Measurements from ENCODE around the gene CX3CL1.
"Not testable (repeated sequence)": the region's sequence is repeated elsewhere in the genome, so short reads cannot be mapped to it uniquely, and the experiment has no call there.

Gene CX3CL1

DNA sequence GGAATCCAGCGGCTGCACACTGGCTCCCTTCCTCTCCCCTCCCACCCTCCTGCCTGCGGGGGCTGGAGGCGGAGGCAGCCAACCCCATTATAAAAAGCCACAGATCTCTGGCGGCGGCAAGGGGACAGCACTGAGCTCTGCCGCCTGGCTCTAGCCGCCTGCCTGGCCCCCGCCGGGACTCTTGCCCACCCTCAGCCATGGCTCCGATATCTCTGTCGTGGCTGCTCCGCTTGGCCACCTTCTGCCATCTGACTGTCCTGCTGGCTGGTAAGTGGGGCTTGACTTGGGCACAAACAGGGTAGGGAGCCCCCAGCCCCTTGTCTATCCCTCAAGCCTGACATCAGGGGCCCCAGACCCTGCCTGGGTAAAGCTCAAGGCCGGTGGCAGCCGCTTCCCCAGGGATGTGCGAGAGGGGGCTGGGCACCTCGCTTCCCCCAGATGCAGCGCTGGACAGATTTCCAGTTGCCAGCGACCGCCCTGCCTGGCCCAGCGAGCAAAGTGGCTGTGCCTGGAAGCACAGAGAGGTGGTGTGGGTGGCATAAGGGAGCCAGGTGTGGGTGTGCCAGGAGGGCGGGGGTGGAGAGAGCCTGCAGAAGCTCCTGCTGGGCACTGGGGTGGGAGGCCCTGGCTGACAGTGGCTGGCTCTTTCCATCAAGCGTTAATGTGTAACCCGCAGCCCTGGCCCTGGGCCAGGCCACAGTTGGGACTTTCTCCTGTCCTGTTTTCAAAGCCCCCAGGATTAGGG lies at the start of gene CX3CL1:
TSS of gene CX3CL1 (plus strand) at position 119 of the 745 bp plus-strand sequence. CDS start at position 198, 79 bp downstream.
- peak; percentile 52 for DNase-seq (ENCODE audit: low spot score)

DNA sequence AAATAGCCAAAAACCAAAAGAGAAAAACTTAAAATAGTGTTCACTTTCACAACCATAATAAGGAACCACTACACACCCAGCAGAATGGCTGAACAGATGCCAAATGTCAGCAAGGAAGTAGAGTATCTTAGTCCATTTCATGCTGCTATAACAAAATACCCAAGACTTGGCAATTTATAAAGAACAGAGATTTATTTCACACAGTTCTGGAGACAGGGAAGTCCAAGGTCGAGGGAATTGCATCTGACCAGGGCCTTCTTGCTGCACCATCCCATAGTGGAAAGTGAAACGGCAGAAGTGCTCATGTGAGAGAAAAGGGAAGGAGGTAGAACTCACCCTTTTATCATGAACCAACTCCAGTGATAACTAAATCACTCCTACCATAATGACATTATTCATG lies 47.5 kb upstream of the CX3CL1 start:
- no peak for DNase-seq (ENCODE audit: low spot score)

GRCh38 chr16:57325458-57325857 lies 46.8 kb upstream of the CX3CL1 start:
- no peak for DNase-seq (ENCODE audit: low spot score)

DNA sequence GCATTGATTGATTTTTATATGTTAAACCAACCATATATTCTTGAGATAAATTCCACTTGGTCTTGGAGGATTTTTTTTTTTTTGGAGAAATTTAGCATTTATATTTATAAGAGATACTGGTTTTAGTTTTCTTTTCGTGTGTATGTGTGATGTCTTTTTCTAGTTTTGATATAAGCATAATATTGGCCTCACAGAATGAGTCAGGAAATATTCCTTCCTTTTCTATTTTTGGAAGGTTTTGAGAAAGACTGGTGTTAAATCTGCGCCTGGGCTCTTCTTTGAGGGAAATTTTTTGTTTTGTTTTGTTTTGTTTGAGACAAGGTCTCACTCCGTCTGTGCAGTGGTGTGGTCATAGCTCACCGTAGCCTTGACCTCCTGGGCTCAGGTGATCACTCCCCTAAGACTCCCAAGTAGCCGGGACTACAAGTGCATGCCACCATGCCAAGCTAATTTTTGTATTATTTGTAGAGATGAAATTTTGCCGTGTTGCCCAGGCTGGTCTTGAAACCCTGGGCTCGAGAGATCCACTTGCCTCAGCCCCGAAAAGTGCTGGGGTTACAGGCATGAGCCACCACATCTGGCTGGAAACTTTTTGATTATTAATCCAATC lies 42.5 kb upstream of the CX3CL1 start:
- no peak for DNase-seq (ENCODE audit: low spot score)

- no peak for DNase-seq (ENCODE audit: low spot score)
Measured at GRCh38 chr16:57331355-57331754, 40.9 kb upstream of the CX3CL1 start.

- DNase-seq (ENCODE audit: low spot score), result no peak
Measured at GRCh38 chr16:57333402-57333801, 38.9 kb upstream of the CX3CL1 start.

- DNase-seq (ENCODE audit: low spot score), result no peak
Measured at GRCh38 chr16:57335366-57335765, 36.9 kb upstream of the CX3CL1 start.

DNA sequence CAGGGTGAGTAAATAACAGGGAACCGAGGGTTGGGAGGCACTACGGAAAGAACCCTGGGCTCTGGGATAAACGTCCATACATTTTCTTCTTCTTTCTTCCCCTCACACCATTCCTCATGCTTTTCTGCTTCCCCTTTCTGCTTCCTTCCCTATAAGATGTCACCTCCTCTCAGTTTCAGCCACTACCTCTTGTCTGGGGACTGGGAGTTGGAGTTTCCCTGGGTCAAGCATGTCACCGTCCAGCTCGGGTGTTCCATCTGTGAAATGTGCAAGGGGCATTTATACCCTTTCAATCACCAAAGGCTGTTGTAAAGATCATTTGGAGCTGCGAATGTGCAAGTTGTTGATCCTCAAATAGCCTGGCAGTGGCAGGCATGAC lies 31.2 kb upstream of the CX3CL1 start:
- no peak for DNase-seq (ENCODE audit: low spot score)

- DNase-seq (ENCODE audit: low spot score), result peak; percentile 79
Measured at GRCh38 chr16:57341441-57342303, 30.6 kb upstream of the CX3CL1 start.

DNA sequence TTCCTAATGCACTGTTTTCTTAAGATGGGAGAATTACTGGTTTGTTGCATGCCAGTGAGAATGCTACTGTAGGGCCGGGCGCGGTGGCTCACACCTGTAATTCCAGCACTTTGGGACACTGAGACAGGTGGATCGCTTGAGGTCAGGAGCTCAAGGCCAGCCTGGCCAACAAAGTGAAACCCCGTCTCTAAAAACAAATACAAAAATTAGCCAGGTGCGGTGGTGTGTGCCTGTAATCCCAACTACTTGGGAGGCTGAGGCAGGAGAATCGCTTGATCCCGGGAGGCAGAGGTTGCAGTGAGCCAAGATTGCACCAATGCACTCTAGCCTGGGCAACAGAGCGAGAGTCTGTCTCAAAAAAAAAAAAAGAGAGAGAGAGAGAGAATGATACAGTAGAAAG lies 29.7 kb upstream of the CX3CL1 start:
- not testable (repeated sequence) for DNase-seq (ENCODE audit: low spot score)

- no peak for DNase-seq (ENCODE audit: low spot score)
Measured at GRCh38 chr16:57343221-57343620, 29.1 kb upstream of the CX3CL1 start.

DNA sequence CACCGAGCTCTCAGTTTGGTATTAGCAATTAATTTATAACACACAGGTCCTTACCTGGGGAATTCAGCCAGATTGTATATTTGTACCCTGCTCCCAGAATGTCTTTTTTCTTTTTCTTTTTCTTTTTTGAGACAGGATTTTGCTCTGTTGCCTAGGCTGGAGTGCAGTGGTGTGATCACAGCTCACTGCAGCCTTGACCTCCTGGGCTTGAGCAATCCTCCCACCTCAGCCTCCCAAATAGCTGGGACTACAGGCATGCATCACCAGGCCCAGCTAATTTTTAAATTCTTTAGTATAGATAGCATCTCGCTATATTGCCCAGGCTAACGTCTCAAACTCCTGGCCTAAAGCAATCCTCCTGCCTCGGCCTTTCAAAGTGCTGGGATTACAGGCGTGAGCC lies 28.2 kb upstream of the CX3CL1 start:
- DNase-seq (ENCODE audit: low spot score), result not testable (repeated sequence)

- no peak for DNase-seq (ENCODE audit: low spot score)
Measured at GRCh38 chr16:57345021-57345420, 27.3 kb upstream of the CX3CL1 start.

DNA sequence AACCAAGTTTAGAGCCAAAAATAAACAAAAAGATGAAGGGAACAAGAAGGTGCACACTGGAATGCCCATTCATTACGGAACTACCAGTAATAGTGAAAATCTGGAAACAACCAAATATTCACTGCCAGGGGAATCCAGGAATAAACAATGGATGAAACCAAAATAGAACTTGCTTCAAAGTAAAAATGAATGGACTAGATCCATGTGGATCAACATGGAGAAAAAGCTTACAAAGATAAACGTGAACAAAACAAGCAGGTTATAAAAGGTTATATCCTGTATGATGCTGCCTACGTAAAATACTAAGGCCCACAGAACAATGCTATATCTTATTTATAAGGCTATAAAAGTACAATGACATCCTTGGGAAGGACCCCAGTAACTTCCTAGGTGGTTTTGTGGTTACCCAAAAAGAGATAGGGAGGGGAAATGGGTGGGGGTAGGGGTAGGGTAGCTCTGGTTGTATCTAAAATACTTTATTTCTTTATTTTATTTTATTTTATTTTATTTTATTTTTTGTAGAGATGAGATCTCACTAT lies 26.6 kb upstream of the CX3CL1 start:
- DNase-seq (ENCODE audit: low spot score), result no peak

GRCh38 chr16:57347858-57348257 lies 24.4 kb upstream of the CX3CL1 start:
- no peak for DNase-seq (ENCODE audit: low spot score)

- no peak for DNase-seq (ENCODE audit: low spot score)
Measured at GRCh38 chr16:57348327-57348726, 24.0 kb upstream of the CX3CL1 start.

DNA sequence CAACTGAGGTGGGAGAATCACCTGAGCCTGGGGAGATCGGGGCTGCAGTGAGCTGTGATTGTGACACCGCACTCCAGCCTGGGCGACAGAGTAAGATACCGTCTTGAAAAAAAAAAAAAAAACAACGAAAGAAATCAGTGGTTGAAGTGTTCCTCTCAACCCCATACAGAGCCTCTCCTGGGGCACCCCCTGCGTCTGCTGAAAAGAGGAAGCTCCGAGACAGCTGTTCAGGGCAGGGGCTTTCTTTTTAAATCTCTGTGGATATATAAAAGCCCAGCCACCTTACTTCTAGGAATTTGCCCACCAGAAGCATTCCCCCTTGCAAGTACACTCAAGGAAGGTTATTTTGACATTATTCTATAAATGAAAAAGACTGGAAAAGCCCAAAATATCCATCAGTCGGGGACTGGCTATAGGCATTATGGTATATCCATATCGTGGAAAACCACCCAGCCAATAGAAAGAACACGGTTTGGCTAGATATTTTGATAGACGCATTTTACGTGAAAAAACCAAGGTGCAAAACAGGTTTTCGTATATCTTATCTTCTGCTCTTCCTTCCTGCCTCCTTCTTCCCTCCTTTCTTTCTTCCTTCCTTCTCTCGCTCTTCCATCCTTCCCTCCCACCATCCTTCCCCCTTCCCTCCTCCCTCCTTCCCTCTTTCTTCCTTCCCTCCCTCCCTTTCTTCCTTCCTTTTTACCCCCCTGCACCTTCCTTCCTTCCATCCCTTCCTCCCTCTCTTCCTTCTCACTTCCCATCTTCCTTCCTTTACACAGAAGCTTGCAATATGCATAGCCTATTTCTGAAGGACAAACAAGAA lies 22.9 kb upstream of the CX3CL1 start:
- no peak for DNase-seq (ENCODE audit: low spot score)

DNA sequence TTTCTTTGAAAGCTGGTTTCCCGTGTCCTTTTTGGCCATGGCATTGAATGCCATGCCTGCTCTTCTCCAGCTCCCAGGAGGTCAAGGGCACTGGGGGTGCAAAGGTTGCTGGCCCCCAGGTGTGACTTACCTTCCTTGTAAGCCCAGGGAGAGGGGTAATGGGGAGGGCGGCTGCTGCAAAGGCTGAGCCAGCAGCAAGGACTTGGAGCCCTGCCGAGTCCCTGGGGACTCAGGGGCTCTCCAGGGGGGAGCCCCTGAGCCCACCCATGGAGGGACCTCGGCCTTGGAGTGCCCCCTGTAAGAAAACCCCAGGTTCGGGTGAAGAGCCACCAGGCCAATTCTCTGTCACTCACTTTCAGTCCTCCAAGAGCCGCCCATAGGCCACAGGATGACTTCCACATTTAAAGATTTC lies 19.6 kb upstream of the CX3CL1 start:
- DNase-seq (ENCODE audit: low spot score), result no peak

DNA sequence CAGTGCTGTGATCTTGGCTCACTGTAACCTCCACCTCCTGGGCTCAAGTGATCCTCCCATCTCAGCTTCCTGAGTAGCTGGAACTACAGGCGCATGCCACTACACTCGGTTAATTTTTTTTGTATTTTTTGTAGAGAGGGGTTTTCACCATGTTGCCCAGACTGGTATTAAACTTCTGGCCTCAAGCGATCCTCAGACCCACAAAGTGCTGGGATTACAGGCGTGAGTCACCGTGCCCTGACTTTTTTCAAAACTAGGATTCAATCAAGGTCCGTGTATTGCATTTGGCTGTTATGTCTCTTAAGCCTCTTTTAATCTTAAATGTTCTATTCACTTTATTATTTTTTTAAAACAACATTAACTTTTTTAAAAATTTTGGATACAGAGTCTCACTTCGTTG lies 18.0 kb upstream of the CX3CL1 start:
- DNase-seq (ENCODE audit: low spot score), result no peak

GRCh38 chr16:57355898-57356414 lies 16.3 kb upstream of the CX3CL1 start:
- DNase-seq (ENCODE audit: low spot score), result no peak

DNA sequence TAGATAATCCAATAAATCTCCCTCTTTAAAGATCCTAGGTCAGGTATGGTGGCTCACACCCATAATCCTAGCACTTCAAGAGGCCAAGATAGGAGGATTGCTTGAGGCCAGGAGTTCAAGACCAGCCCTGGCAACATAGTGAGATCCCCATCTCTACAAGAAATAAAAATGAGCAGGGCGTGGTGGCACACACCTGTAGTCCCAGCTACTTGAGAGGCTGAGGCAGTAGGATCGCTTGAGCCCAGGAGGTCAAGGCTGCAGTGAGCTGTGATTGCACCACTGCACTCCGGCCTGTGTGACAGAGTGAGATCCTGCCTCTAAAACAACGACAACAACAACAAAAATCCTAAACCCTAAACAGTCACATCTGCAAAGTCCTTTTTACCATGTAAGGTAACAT lies 15.7 kb upstream of the CX3CL1 start:
- no peak for DNase-seq (ENCODE audit: low spot score)
